ENCODE measurements around the gene HMGB3.

- TF ChIP-seq CTCF (IDR thresholded peaks at IDR 0.05; ENCODE audit: borderline replicate concordance, extremely low read depth, low read length, poor library complexity, severe bottlenecking), result no peak
- no peak for TF ChIP-seq EZH2 (IDR thresholded peaks at IDR 0.05; ENCODE audit: borderline replicate concordance, low read depth, low read length, severe bottlenecking)
These were observed 10.7 kb upstream of the HMGB3 start for GRCh38 chrX:150972450-150972849.

Measured in DND-41 (cell line).